UCSD-AML1 (cell line): ENCODE data around the gene FBXO47.

ENCODE experiments used
- DNase-seq: peaks from one replicate; lab custom pipeline; 2025; ENCODE audit not compliant: unreplicated experiment; lab: John Stamatoyannopoulos, UW

FBXO47 gene

DNA sequence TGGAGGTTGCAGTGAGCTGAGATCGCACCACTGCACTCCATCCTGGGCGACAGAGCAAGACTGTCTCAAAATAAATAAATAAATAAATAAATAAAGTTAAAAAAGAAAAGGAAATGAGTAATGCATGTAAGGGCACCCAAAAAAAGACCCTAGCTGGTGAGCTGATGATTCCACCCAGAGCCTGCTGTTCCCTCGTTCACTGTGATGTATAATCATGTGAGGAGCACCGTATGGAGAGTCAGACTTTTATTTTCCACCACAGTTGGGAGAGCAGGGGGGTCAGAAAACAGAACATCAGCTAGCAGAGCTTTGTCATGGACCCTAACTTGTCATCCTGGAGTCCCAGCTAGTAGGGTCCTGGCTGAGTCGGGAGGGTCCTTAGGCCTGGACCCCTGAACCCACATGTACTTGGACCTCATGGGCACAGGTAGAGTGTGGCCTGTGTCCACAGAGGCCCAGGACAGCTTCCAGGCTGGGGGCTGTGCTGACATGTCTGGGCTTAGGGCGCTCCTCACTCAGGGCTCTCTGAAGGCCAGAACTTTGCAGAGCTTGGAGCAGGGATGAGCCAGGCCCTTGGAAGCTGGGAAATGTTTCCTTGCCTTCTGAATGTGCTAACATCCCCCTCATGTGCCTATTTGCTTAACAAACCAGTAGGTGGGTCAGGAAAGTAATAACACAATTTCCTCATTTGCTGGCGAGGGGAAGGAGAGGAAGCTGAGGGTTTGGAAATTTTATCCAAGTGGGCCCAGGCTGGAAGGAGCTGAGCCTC, 60.6 kb downstream of the FBXO47 start:
- no peak for DNase-seq

DNA sequence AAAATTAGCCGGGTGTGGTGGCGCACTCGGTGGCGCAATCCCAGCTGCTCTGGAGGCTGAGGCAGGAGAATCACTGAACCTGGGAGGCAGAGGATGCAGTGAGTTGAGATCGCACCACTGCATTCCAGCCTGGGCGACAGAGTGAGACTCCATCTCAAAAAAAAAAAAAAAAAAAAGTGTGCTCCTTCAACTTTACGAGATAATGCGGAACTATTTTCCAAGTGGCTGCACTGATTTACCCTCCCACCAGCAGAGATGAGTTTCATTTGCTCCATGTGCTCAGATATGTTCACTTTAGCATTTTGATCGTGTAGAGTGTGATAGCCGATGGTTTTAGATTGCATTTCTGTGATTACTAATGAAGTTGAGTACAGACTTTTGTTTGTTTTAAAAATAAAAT, 61.8 kb downstream of the FBXO47 start:
- DNase-seq = no peak

DNA sequence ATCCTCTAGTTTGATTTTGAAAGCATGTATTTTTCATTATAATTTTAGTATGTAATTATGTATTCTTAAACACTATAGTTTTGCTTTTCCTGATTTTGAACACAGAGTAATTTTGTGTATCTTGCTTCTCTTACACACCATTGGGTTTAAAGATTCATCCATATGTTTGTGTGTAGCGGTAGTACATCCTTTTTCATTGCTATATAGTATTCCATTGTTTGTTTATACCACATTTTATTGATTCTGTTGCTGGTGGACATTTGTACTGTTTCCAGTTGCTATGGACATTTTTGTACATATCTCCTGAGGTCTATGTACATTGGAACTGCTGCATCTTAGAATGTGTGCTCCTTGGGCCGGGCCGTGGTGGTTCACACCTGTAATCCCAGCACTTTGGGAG, 62.3 kb downstream of the FBXO47 start:
- DNase-seq = no peak

DNA sequence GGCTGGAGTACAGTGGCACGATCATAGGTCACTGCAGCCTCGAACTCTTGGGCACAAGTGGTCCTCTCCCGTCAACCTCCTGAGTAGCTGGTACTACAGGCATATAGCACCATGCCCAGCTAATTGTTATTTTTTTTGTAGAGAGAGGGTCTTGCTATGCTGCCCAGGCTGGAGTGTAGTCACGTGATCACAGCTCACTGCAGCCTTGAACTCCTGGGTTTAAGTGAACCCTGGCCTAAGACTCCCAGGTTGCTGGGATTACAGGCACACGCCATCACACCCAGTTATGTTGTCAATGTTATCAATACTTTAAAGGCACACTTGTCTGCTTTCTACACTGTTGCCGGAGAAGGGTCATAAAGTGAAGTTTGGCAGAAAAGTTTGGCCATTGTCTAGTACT, 63.8 kb downstream of the FBXO47 start:
- DNase-seq = no peak

DNA sequence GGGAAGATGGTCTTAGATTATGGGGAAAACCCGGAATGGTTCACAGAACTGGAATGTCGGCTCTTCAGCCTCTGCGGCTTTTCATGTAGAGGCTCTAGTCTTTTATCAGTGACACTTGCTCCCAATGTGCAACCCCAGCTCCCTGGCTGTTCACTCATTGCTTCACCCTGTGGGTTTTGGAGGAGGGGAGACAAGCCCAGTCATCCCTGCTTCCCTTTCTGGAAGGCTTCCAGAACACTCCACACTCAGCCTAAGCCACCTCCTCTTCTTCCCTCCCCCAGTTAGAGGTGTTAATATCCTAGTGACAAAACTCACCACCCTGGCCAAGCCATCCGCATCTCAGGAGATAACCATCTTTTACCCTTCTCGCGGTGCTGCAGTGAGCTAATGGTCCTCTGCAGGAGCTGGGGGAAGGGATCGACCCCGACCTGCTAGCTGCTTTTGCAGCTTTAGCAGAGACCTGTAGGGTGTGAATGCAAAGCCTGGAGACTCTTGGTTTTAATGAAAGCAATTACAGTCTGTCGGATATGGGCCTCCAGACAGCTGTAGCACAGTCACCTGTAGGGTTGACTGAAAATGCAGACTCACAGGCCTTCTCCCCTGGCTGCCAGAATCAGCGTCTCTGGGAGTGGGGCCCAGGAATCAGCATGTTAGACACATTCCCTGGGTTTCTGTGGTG, 66.1 kb downstream of the FBXO47 start:
- peak; percentile 77 for DNase-seq

DNA sequence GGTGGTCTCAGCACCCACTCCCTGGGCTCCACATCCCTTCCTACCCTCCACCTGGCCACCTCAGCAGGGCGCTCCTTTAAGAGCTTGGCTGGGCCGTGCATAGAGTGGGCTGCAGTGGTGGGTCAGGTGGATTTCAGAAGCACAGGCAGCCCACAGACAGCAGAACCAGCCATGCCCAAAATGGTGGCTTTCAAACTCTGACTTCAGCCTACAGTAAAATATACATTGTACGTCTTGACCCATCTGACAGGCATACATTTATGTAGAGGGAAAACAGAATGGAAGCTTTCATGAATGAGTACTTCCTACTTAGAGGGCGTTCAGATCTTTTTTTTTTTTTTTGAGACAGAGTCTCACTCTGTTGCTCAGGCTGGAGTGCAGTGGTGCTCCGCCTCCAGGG, 67.8 kb downstream of the FBXO47 start:
- DNase-seq = no peak

DNA sequence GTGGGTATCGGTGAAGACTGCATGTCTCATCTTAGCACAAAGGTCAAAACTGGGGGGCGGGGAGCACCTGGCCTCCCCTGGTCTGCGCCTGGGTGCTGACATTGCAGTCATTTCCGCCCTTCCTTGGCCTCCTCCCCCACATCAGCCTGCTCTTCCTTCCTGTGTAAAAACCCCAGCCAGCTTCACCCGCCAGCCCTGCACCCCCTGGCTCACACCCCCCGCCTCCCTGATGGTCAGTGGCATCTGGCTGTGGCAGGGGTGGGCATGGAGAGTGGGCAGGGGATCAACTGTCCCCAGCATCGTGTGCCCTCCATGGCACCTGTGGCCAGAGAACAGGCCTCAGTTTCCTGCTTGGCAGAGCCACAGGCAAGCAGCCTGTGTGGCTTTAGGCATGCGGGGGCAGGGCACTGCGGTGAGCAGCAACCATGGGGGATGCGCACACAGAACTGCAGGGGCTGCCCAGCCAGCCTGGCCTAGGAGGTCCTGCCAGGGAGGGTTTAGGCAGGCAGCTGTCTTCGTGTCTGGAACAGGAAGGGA, 68.3 kb downstream of the FBXO47 start:
- peak; percentile 88 for DNase-seq

DNA sequence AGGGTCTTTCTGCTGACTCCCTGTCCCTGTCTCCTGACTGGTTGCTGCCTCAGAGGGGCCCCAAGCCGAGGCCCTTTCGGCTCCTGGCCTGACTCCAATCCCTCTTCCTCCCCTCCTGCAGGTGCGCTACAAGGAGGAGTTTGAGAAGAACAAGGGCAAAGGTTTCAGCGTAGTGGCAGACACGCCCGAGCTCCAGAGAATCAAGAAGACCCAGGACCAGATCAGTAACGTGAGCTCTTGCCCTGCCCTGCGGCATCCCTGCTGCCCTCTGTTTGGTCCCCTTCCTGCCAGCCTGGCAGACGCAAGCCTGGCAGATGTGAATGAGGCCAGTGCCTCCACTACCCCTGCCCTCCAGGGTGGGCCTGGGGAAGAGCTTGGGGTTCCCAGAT, 68.9 kb downstream of the FBXO47 start:
- no peak for DNase-seq

DNA sequence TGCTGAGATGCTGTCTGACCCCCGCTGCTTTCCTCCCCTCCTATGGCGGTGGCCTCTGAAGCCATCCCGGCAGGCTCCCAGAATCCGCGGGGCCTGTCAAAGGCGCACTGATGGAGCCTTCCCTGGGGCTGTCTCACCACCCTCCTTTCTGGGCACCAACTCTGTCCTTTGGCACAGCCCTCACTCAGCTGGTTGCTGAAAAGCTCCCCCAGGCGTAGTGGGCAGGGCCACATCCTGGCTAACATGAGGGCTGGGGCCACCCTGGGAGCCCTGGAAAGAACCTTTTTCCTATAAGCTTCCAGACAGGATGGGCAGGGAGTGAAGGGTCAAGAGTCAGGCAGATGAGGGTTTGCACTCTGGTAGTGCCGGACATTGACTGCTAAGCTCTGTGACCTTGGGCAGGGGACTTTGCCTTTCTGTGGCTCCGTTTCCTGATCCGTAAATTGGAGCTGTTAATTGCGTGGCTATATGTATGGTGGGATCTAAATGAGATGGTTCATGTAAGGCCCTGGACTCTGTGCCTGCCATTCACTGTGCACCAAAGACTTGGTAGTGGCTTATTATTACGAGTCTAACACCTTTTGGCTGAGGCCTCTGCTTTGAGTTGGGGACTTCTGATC, 69.4 kb downstream of the FBXO47 start:
- no peak for DNase-seq

DNA sequence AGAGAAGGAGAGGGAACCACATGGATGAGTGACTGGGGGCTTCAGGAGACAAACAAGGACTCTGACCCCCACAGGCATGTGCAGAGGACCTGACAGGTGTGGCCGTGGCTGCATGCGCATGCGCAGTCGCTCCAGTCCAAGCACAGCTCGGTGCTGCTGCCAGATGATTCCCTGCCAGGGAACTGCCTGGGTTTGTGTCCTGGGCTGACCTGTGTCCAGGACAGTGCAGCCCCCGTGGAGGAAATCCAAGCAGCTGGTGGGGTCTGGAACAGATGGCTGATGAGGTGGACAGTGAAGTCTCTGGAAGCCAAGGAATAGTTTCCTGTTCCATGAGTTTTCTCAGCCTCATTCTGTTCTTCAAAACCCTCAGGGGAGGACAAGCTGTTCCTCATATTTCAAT, 70.0 kb downstream of the FBXO47 start:
- no peak for DNase-seq

DNA sequence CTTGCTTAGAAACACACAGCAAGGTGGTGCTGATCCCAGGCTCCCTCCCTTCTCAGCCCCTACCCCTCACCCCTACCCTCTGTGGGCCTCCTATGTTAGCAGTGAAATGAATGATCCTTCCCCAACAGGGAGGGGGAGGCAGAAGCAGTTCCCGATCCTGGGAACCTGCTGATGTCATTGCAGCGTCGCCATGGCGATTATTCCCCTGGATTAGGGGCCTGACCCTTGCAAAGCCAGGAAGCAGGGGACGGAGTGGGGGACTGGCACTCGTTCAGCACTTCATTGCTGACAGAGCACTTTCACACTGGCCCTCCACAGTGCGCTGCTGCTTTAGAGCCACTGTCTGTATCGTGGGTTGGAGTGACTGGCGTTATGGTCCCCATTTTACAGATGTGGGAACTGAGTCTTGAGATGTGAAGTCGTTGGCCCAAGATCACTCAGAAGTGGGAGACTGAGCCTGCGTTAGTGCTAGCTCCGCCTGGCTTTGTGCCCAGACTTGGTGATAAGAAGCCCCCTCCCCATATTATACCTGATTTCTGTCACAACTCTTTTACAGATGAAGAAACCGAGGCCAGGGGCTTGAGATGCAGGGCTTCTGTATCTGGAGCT, 70.8 kb downstream of the FBXO47 start:
- DNase-seq = no peak

DNA sequence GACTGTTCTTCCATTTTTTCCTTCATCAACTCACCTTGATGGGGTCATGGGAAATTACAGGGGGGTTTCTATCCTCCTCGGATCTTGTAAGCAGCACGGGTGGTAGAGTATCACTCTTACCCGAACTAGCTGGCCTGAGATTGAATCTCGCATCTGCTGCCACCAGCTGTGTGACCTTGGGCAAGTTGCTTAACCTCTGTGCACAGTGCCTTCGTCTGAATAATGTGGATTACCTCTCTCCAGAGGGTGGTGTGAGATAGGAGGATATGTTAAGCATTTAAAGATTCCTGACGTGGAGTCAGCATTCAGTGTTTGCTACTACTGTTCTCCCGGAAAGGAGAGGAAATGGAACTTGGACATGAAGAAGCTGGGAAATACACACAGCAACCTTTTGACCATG, 72.9 kb downstream of the FBXO47 start:
- DNase-seq = no peak

DNA sequence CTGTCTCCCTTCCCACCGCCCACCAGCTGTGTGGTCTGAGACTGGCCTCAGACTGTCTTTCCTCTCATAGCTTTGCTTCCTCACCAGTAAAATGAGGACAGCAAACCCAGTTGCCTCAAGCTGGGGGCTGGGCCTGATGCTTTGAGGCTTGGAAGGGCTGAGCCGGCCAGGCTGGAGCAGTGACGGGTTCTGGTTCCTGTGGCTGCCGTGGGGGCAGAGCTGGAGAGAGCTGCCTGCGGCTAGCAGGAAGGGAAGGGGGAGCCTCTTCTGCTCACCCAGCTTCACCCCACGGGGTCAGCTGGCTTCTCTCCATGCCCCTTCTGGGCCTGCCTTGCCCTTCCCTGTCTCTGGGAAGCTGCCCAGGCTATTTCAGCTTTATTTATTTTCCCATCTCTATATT, 73.6 kb downstream of the FBXO47 start:
- peak; percentile 83 for DNase-seq

DNA sequence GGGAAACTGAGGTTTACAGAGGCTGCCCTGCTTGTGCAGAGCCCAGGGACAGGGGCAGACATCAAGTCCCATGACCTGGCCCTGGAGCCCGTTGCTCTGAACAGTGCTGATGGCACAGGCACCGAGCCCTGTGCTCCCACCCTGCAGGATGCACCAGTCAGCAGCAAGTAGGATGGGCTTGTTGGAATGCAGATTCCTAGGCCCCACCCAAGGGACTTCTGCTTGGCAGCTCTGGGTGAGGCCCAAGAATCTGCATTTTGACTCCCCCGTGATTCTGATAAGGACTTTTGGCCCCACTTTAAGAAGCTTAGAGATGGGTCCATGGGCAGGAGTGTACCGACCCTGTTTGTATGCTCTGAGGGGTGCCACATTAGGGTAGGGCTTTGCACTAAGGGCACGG, 74.1 kb downstream of the FBXO47 start:
- no peak for DNase-seq

DNA sequence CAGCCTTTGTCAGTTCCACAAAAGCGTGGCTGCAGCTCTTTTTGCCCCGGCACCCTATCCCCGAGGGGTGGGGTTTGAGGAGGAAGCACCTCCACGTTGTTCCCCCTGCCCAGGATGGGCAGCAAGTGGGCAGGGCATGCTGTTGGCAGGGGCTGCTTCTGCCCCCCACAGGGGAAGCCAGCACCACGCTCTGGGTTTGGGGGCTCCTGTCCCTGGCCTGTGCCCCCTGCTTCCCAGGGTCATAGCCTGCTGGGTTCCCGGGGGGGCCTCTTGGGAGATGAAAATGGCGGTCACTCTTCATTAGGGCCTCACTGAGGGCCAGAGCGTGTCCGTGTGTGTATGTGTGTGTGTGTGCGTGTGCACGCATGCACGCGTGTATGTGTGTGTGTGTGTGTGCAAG, 74.6 kb downstream of the FBXO47 start:
- no peak for DNase-seq

DNA sequence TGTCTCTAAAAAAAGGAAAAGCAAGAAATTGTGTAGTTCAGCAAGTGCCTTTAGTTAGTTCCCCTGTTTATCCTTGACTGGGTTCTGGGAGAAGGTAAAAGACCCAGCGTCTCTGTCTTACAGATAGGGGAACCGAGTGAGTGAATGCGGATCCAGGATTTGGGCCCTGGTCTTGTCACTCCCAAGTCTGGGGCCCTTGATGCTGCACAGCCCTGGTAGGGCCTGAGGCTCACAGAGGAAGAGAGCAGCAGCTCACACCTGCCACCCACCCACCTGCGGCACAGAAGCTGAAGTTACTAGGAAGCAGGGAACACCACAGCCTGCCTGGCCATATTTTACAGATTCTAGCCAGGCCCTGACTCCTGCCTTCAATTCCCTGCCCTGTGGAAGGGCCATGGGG, 75.1 kb downstream of the FBXO47 start:
- DNase-seq = no peak

DNA sequence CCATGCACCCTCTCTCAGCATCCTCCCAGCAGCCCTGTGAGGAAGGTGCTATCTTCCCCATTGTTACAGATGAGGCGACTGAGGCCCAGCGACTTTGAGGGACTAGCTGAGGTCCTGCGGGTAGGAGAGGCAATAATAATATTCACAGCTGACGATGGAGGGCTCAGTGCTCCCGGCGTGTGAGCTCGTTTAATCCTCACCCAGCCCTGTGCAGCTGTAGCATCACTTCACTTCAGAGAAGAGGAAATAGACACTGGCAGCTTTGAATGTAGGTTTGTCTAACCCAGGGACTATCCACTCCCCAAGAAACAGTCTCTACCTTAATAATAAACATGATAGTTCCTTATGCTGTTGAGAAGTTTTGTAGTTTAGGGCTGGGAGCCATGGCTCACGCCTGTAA, 75.8 kb downstream of the FBXO47 start:
- DNase-seq = no peak

DNA sequence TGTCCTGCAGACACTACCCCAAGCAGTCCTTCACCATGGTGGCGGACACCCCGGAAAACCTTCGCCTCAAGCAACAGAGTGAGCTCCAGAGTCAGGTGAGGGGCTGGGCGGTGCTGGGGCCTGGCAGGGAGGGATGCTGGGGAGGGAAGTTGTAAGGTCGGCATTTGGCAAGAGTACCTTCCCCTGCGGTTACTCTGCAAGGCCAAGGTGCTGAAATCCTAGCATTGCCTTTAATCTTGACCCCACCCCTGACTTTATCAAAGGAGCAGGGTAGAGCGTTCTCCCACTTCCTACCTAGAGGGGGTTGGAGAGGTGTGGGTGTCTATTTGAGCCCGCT, 76.8 kb downstream of the FBXO47 start:
- no peak for DNase-seq

DNA sequence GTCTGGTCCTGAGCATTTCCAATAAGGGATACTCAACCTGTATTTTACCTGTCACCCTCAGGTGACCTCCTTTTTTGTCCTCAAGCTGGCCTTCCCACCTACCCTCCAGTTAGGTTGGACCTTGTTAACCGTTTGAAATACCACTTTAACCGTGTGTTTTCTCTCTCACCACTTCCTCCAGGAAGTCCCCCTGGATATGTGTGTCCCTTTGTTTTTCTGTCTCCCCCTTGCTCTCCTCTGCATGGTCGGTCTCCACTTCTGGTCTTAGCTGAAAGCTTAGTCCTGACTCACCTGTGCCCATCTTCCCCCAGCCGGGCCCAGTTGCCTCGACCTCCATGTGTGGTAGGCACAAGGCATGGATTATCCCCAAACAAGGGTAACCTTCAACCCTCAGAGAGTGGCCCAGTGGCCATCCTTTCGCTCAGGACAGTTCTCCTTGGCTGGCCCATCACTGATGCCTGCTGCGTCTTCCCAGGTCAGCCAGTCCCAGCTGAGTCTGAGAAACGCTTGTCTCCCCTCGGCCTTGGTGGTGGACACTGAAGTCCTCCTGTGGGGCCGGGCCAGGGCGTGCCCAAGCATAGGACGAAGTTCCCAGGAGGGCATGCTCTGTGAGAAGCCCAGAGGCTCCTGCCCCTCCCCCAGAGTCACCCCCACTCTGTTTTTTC, 77.3 kb downstream of the FBXO47 start:
- no peak for DNase-seq

DNA sequence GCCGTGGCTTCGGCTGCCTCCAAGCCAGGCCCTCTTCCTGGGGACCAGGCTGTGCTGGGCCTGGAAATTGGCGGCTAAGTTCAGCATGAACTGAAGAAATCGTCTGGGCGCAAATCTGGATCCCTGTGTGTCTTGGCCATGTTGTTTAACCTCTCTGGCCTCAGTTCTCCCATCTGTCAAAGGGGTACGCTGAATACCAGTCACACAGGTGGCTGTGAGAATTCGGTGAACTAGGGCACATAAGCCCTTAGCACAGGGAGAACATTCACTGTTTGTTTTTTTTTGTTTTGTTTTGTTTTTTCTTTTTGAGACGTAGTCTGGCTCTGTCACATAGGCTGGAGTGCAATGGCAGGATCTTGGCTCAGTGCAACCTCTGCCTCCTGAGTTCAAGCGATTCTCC, 78.4 kb downstream of the FBXO47 start:
- no peak for DNase-seq

DNA sequence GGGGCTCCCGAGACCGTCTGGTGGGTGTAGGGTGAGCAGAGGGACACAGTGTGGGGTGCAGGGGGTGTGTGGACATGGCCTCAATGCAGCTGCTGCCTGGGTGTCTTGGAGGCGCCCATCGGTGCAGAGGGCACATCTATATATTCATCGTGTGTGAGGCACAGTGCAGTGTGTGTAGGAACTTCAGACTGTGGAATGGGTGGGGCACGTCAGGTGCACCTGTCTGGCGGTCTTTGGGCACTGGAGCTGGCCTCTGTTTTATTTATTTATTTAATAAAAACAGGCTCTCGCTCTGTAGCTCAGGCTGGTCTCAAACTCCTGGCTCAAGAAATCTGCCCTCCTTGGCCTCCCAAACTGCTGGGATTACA, 80.6 kb downstream of the FBXO47 start:
- no peak for DNase-seq
